HCT116 (cell line): ENCODE data around the gene HIPK2. TPM values are rescaled to one million over a fixed set of nuclear protein-coding genes. Genes with fewer than 3 reads are reported as not detected.

Experiments used
- ATAC-seq: fragments of 200-7000 bp; cut with Tn5 transposase; 2 replicates; pipeline ENCODE4 v1.9.1; 2020; ENCODE audit warnings: mild to moderate bottlenecking, moderate library complexity
- BruUV-seq: library from RNA; stranded (reverse); fragments of 400-500 nt; replicated peaks from 2 replicates; lab custom pipeline; 2021; lab: Mats Ljungman, UMichigan
- CTCF ChIA-PET: fragments of 300-600 bp; sonication (Branson Sonifier 250); formaldehyde crosslinking; loops from one replicate; lab custom pipeline; 2021; ENCODE audit warnings: antibody characterized with exemption; lab: Charles Lee
- POLR2A ChIA-PET: fragments of 300-600, 350-600 bp; sonication (Branson Sonifier 250); formaldehyde crosslinking; loops from one replicate; lab custom pipeline; 2021; ENCODE audit warnings: antibody characterized with exemption; lab: Charles Lee
- RAD21 ChIA-PET, 2 experiments: fragments of 300-600 bp; sonication (Branson Sonifier 250); formaldehyde crosslinking; loops; one replicate each; lab custom pipeline; 2023; ENCODE audit warnings: low total read pairs in 2 of 2; ENCODE audit not compliant: uncharacterized antibody in 2 of 2, unreplicated experiment in 2 of 2, low non-redundant PET in 1 of 2; lab: Charles Lee
- DNase-seq: peaks from one replicate; pipeline ENCODE4 v3.0.0-alpha.2; 2010; ENCODE audit warnings: low read depth, low spot score
- H2AFZ ChIP-seq: fragments of 200-600 bp; shearing (Covaris generic), sonication (generic); 2 replicates; pipeline ENCODE4 v1.6.1; 2017; ENCODE audit warnings: low read depth, mixed run types, mixed read lengths, antibody characterized with exemption, low read length; ENCODE audit not compliant: poor library complexity, severe bottlenecking
- H3K27ac ChIP-seq: 2 replicates; pipeline ENCODE4 v1.5.1; 2012; ENCODE audit warnings: low read depth, low read length
- H3K27me3 ChIP-seq: fragments of 200-600 bp; sonication (generic); 2 replicates; pipeline ENCODE4 v1.6.1; 2016; ENCODE audit warnings: mixed run types, low read length, mixed read lengths; ENCODE audit not compliant: insufficient read depth
- H3K36me3 ChIP-seq, 2 experiments: fragments of 200-500 bp in 1 of 2; fragments of 200-600 bp in 1 of 2; sonication (Bioruptor generic) in 1 of 2; sonication (generic) in 1 of 2; 2 replicates each; pipeline versions ENCODE4 v1.5.1 to v1.6.1; 2014 to 2016; ENCODE audit warnings: low read length in 2 of 2, inconsistent platforms in 1 of 2, mixed read lengths in 1 of 2, mixed run types in 1 of 2; ENCODE audit not compliant: insufficient read depth in 2 of 2, control insufficient read depth in 1 of 2
- H3K4me1 ChIP-seq, 2 experiments: fragments of 200-600 bp in 1 of 2; sonication (generic) in 1 of 2; 2 replicates each; pipeline versions ENCODE4 v1.5.1 to v1.6.1; 2012 to 2017; ENCODE audit warnings: low read length in 2 of 2, inconsistent platforms in 1 of 2, mild to moderate bottlenecking in 1 of 2, mixed read lengths in 1 of 2, mixed run types in 1 of 2, moderate library complexity in 1 of 2; ENCODE audit not compliant: insufficient read depth in 2 of 2, control insufficient read depth in 1 of 2
- H3K4me2 ChIP-seq: fragments of 200-600 bp; sonication (generic); 2 replicates; pipeline ENCODE4 v1.6.1; 2017; ENCODE audit warnings: mixed run types, low read length, mixed read lengths
- H3K4me3 ChIP-seq, 2 experiments: fragments of 200-600 bp in 1 of 2; sonication (generic) in 1 of 2; replicated peaks in 1 of 2; 2 replicates each; pipeline ENCODE4 v1.5.1; 2011 to 2016; ENCODE audit warnings: low read length in 2 of 2, control low read depth in 1 of 2, low read depth in 1 of 2, mild to moderate bottlenecking in 1 of 2, mixed read lengths in 1 of 2, mixed run types in 1 of 2
- H3K79me2 ChIP-seq: fragments of 200-600 bp; sonication (generic); 2 replicates; pipeline ENCODE4 v1.6.1; 2017; ENCODE audit warnings: mild to moderate bottlenecking, mixed run types, low read length, moderate library complexity, mixed read lengths; ENCODE audit not compliant: insufficient read depth
- H3K9ac ChIP-seq: fragments of 200-600 bp; sonication (generic); 2 replicates; pipeline ENCODE4 v1.6.1; 2016; ENCODE audit warnings: low read length, mixed read lengths
- H3K9me2 ChIP-seq: fragments of 200-600 bp; sonication (generic), shearing (Covaris generic); 2 replicates; pipeline ENCODE4 v1.6.1; 2017; ENCODE audit warnings: mixed run types, mild to moderate bottlenecking, moderate library complexity; ENCODE audit not compliant: insufficient read depth
- H3K9me3 ChIP-seq, 2 experiments: fragments of 200-500 bp in 1 of 2; fragments of 200-600 bp in 1 of 2; sonication (Bioruptor generic) in 1 of 2; sonication (generic) in 1 of 2; 2 replicates each; pipeline ENCODE4 v1.6.1; 2014 to 2017; ENCODE audit warnings: low read length in 2 of 2, mixed read lengths in 2 of 2, inconsistent platforms in 1 of 2, low read depth in 1 of 2, mild to moderate bottlenecking in 1 of 2, mixed run types in 1 of 2, moderate library complexity in 1 of 2; ENCODE audit not compliant: control insufficient read depth in 1 of 2, insufficient read depth in 1 of 2
- H4K20me1 ChIP-seq: fragments of 200-600 bp; sonication (generic), shearing (Covaris generic); 2 replicates; pipeline ENCODE4 v1.6.1; 2017; ENCODE audit warnings: mixed run types, mild to moderate bottlenecking, moderate library complexity; ENCODE audit not compliant: insufficient read depth
- CEBPB ChIP-seq: IDR thresholded peaks from 2 replicates; pipeline ENCODE4 v1.6.1; 2012; ENCODE audit warnings: low read depth
- EGR1 ChIP-seq: IDR thresholded peaks from 2 replicates; pipeline ENCODE4 v1.6.1; 2012; ENCODE audit warnings: low read depth
- ELF1 ChIP-seq: IDR thresholded peaks from 2 replicates; pipeline ENCODE4 v1.6.1; 2012; ENCODE audit warnings: low read depth, borderline replicate concordance
- EZH2 ChIP-seq: fragments of 200-600 bp; sonication (generic); IDR thresholded peaks from 2 replicates; pipeline ENCODE4 v1.6.1; 2017; ENCODE audit warnings: antibody characterized with exemption, mixed run types
- EZH2phosphoT487 ChIP-seq: fragments of 200-600 bp; IDR thresholded peaks from 2 replicates; pipeline ENCODE4 v1.6.1; 2018; ENCODE audit warnings: antibody characterized with exemption, borderline replicate concordance
- FOSL1 ChIP-seq: IDR thresholded peaks from 2 replicates; pipeline ENCODE4 v1.6.1; 2012; ENCODE audit warnings: low read depth
- JUND ChIP-seq: IDR thresholded peaks from 2 replicates; pipeline ENCODE4 v1.6.1; 2012
- POLR2A ChIP-seq: IDR thresholded peaks from 2 replicates; pipeline ENCODE4 v1.7.0; 2011; ENCODE audit warnings: borderline replicate concordance; ENCODE audit not compliant: insufficient read depth, insufficient read length; ENCODE audit errors: extremely low read depth
- POLR2AphosphoS5 ChIP-seq: IDR thresholded peaks from 2 replicates; pipeline ENCODE4 v1.6.1; 2011; ENCODE audit warnings: mild to moderate bottlenecking, low read depth, low read length, moderate library complexity
- RAD21 ChIP-seq: IDR thresholded peaks from 2 replicates; pipeline ENCODE4 v1.6.1; 2012; ENCODE audit warnings: low read depth, mild to moderate bottlenecking
- SRF ChIP-seq: IDR thresholded peaks from 2 replicates; pipeline ENCODE4 v1.6.1; 2012; ENCODE audit warnings: low read depth
- TCF7L2 ChIP-seq: IDR thresholded peaks from 2 replicates; pipeline ENCODE4 v1.7.0; 2011; ENCODE audit warnings: borderline replicate concordance, inconsistent platforms; ENCODE audit not compliant: insufficient read depth, insufficient read length; ENCODE audit errors: extremely low read depth
- ZFX ChIP-seq: fragments of 450-650 bp; IDR thresholded peaks from 2 replicates; pipeline ENCODE4 v1.6.1; 2017
- intact Hi-C: fragments of 100-400 bp; cut with micrococcal nuclease; formaldehyde crosslinking; loops from 2 replicates; pipeline ENCODE4 v1.10.0; 2022
- total RNA-seq: library from RNA; stranded (reverse); gene quantifications from one replicate; pipeline ENCODE4 v1.2.1, GENCODE V29; 2021; ENCODE audit not compliant: unreplicated experiment
- TF ChIP-seq, protein P1 (sequence below): IDR thresholded peaks from 2 replicates; pipeline ENCODE4 v1.6.1; 2012; ENCODE audit warnings: low read depth
- TF ChIP-seq, protein P2 (sequence below), 3 experiments: fragments of 200-600 bp in 1 of 3; sonication (generic) in 1 of 3; IDR thresholded peaks in 2 of 3; conservative IDR thresholded peaks in 1 of 3; 2 replicates each; pipeline ENCODE4 v1.5.1; 2012 to 2017; ENCODE audit warnings: low read depth in 2 of 3, low read length in 2 of 3, antibody characterized with exemption in 1 of 3, borderline replicate concordance in 1 of 3, control low read depth in 1 of 3, mild to moderate bottlenecking in 1 of 3, mixed read lengths in 1 of 3, mixed run types in 1 of 3, moderate library complexity in 1 of 3; ENCODE audit not compliant: insufficient read depth in 1 of 3
- TF ChIP-seq, protein P3 (sequence below): IDR thresholded peaks from 2 replicates; pipeline ENCODE4 v1.6.1; 2011; ENCODE audit warnings: mild to moderate bottlenecking, low read length, moderate library complexity; ENCODE audit not compliant: insufficient replicate concordance; ENCODE audit errors: extremely low read depth

HIPK2 gene
- total RNA-seq, 1 experiment from 2014 or later, result 49.5 TPM

DNA sequence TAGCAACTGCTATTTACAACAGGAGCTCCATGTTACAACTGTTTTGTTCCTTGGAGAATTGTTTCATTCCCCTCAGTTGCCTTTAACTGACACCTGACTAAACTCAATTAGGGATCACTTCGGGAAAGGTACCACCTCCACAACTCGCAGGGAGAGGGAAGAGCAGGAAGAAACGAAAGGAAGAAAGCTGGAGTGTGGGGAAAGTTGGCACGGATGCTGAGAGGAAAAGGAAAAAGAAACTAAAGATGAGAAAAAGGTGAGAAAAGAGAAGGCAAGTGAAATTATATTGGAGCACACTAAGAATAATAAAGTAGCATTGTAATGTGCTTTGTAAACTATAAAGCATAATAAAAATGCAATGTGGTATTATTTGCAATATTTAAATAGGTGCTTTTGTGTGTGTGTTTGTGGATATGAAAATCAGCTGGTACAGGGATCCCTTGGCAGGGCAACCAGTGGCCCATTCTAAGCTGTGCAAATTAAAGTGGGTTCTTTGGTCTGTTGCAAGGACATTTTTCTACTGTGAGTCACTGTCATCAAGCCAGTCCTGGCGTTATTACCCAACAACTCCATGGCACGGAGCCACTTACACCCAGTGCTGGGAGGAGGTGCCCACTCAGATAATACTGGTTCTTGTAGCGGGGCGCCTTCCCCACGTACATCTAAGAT lies 45.9 kb downstream of the HIPK2 start (continued):
- TF ChIP-seq, protein P1, sequence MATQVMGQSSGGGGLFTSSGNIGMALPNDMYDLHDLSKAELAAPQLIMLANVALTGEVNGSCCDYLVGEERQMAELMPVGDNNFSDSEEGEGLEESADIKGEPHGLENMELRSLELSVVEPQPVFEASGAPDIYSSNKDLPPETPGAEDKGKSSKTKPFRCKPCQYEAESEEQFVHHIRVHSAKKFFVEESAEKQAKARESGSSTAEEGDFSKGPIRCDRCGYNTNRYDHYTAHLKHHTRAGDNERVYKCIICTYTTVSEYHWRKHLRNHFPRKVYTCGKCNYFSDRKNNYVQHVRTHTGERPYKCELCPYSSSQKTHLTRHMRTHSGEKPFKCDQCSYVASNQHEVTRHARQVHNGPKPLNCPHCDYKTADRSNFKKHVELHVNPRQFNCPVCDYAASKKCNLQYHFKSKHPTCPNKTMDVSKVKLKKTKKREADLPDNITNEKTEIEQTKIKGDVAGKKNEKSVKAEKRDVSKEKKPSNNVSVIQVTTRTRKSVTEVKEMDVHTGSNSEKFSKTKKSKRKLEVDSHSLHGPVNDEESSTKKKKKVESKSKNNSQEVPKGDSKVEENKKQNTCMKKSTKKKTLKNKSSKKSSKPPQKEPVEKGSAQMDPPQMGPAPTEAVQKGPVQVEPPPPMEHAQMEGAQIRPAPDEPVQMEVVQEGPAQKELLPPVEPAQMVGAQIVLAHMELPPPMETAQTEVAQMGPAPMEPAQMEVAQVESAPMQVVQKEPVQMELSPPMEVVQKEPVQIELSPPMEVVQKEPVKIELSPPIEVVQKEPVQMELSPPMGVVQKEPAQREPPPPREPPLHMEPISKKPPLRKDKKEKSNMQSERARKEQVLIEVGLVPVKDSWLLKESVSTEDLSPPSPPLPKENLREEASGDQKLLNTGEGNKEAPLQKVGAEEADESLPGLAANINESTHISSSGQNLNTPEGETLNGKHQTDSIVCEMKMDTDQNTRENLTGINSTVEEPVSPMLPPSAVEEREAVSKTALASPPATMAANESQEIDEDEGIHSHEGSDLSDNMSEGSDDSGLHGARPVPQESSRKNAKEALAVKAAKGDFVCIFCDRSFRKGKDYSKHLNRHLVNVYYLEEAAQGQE, result no peak
- no peak for TF ChIP-seq EZH2phosphoT487
- no peak for TF ChIP-seq ELF1

DNA sequence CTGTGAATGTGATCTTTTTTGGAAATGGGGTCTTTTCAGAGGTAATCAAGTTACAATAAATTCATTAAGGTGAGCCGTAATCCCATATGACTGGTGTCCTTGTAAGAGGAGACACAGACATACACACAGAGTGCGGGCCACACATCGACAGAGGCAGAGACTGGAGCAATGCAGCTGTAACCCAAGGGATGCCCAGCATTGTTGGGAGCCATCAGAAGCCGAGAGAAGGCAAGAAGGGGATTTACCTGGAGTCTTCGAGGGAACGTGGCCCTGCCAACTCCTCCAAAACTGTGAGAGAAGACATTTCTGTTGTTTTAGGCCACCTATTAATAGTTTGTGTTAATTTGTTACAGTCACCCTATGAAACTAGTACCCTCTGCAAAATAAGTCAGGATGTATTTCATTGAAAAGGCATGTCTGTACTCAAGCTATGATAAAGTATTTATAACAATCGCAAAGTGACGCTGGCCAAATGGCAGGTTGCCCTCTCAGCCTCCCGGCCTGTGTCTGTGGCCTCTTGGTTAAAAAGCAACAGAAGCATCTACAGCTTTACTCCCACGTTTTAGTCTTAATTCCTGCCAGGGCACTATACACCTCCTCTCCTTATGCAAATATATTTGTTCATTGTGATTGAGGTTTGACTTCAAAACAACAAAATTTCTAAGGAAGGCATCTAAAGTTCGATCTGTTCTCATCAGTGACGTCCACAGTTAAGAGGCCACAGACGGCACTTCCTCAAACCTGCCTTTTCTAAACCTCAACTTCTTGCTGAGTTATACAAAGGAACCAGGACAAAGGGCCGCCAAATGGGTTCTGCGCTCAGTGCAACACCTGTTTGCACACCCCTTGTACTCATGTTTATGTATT lies 46.8 kb downstream of the HIPK2 start:
- DNase-seq, result no peak
- H3K79me2 ChIP-seq, result peaks cover 58% of the 10 kb centered on the region
- peaks cover 0 to 15% of the 10 kb centered on the region in 2 experiments; a peak in 1 of 4 replicates for H3K9me3 ChIP-seq
- no peak for TF ChIP-seq TCF7L2
- no peak for TF ChIP-seq POLR2AphosphoS5
- TF ChIP-seq ZFX, result no peak
- no peak for TF ChIP-seq RAD21
- TF ChIP-seq CEBPB, result no peak
- TF ChIP-seq JUND, result no peak
- no peak for TF ChIP-seq EZH2
- TF ChIP-seq ELF1, result no peak
- TF ChIP-seq SRF, result no peak
- TF ChIP-seq, protein P2, sequence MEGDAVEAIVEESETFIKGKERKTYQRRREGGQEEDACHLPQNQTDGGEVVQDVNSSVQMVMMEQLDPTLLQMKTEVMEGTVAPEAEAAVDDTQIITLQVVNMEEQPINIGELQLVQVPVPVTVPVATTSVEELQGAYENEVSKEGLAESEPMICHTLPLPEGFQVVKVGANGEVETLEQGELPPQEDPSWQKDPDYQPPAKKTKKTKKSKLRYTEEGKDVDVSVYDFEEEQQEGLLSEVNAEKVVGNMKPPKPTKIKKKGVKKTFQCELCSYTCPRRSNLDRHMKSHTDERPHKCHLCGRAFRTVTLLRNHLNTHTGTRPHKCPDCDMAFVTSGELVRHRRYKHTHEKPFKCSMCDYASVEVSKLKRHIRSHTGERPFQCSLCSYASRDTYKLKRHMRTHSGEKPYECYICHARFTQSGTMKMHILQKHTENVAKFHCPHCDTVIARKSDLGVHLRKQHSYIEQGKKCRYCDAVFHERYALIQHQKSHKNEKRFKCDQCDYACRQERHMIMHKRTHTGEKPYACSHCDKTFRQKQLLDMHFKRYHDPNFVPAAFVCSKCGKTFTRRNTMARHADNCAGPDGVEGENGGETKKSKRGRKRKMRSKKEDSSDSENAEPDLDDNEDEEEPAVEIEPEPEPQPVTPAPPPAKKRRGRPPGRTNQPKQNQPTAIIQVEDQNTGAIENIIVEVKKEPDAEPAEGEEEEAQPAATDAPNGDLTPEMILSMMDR (IDR thresholded peaks at IDR 0.05 in 2 of 3, conservative IDR thresholded peaks at IDR 0.05 in 1 of 3; ENCODE audit: borderline replicate concordance in 1 of 3, insufficient read depth in 1 of 3, low read depth in 2 of 3, low read length in 2 of 3), result no peak
- TF ChIP-seq, protein P3, sequence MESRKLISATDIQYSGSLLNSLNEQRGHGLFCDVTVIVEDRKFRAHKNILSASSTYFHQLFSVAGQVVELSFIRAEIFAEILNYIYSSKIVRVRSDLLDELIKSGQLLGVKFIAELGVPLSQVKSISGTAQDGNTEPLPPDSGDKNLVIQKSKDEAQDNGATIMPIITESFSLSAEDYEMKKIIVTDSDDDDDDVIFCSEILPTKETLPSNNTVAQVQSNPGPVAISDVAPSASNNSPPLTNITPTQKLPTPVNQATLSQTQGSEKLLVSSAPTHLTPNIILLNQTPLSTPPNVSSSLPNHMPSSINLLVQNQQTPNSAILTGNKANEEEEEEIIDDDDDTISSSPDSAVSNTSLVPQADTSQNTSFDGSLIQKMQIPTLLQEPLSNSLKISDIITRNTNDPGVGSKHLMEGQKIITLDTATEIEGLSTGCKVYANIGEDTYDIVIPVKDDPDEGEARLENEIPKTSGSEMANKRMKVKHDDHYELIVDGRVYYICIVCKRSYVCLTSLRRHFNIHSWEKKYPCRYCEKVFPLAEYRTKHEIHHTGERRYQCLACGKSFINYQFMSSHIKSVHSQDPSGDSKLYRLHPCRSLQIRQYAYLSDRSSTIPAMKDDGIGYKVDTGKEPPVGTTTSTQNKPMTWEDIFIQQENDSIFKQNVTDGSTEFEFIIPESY, result no peak
- TF ChIP-seq FOSL1, result no peak
- TF ChIP-seq EGR1, result no peak
- no peak for TF ChIP-seq POLR2A
- ChIA-PET CTCF (no interaction called here), POLR2A (no interaction called here), RAD21 (no interaction called here)
- ATAC-seq, result no peak
- H3K36me3 ChIP-seq, result peaks cover 0 to 7% of the 10 kb centered on the region in 2 experiments; a peak in 1 of 4 replicates
- H2AFZ ChIP-seq, result no peak overlapping the region
- peaks cover 4% of the 10 kb centered on the region; the same call in 1 of the 2 replicates for H4K20me1 ChIP-seq
- no peak overlapping the region for H3K9ac ChIP-seq
- peaks cover 30 to 44% of the 10 kb centered on the region in 2 experiments for H3K4me1 ChIP-seq
- H3K4me2 ChIP-seq, result peak overlapping the region; percentile 80; the same call in 1 of the 2 replicates
- H3K27ac ChIP-seq, result no peak overlapping the region
- intact Hi-C loops, result loop anchor here (5.0 kb wide), 1 partner anchor 49 kb away; no protein-coding TSS in a partner anchor
- H3K27me3 ChIP-seq, result no peaks in the 10 kb centered on the region
- H3K9me2 ChIP-seq, result no peaks in the 10 kb centered on the region
- BruUV-seq, result no TSS peak
- H3K4me3 ChIP-seq, result no peak overlapping the region
